ENCODE measurements around the gene ZNF468.

DNA sequence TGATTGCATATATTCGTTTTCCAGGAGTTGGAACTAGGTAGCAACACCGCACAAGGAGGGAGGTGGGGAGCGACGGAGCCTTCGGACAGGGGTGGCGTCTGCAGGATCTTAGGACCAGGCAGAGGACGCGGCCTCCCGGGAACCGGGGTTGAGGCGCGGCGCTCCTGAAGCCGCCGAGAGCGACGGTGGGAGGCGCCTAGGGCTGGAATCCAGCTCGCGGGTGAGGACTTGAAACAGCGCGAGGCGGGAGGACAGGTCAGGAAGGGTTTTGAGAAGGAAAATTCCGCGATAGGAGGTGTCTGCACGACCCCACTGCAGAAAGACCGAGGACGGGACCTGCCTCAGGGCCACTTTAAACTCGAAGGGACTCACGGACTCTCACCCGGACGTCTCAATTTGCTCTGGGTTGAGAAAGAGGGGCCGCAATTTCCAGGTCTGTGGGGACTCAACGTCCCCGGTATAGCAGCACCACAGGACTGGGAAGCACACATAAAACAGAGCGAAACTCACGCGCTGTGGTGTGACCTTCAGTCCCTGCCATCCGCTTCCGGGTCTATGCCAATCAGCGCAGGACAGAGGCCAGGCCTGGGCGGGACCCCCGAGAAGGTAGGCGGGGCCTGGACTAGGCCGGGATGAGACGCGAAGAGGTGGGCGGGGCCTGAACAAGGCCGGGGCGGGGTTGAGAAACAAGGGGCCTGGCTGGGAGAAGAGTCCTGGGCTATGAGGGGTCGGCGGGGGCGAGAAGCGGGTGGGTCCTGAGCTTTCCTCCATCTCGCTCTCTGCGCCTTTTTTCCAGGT, 39.9 kb upstream of the ZNF468 start, which contains the start of gene ZNF320:
- TF ChIP-seq, protein P1, sequence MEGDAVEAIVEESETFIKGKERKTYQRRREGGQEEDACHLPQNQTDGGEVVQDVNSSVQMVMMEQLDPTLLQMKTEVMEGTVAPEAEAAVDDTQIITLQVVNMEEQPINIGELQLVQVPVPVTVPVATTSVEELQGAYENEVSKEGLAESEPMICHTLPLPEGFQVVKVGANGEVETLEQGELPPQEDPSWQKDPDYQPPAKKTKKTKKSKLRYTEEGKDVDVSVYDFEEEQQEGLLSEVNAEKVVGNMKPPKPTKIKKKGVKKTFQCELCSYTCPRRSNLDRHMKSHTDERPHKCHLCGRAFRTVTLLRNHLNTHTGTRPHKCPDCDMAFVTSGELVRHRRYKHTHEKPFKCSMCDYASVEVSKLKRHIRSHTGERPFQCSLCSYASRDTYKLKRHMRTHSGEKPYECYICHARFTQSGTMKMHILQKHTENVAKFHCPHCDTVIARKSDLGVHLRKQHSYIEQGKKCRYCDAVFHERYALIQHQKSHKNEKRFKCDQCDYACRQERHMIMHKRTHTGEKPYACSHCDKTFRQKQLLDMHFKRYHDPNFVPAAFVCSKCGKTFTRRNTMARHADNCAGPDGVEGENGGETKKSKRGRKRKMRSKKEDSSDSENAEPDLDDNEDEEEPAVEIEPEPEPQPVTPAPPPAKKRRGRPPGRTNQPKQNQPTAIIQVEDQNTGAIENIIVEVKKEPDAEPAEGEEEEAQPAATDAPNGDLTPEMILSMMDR (conservative IDR thresholded peaks at IDR 0.05 in 1 of 2, IDR thresholded peaks at IDR 0.05 in 1 of 2; ENCODE audit: low read depth in 1 of 2, low read length in 2 of 2) = no peak
- TF ChIP-seq EZH2 (IDR thresholded peaks at IDR 0.05; ENCODE audit: low read length, missing control alignments) = no peak

All from fibroblast of lung (primary cell).